Nephron (organoid): ENCODE results near the gene SETBP1.

ENCODE experiments used
- H3K27ac Mint-ChIP-seq, 3 experiments: 2 replicates each; pipeline ENCODE4 v1.8.0; 2020; ENCODE audit warnings: mixed read lengths in 3 of 3, mild to moderate bottlenecking in 2 of 3, moderate library complexity in 1 of 3
- H3K27me3 Mint-ChIP-seq: 2 replicates; pipeline ENCODE4 v1.8.0; 2021; ENCODE audit warnings: low read depth, mild to moderate bottlenecking, moderate library complexity, mixed read lengths
- H3K36me3 Mint-ChIP-seq: 2 replicates; pipeline ENCODE4 v1.8.0; 2020; ENCODE audit warnings: low read depth, mixed read lengths
- H3K4me1 Mint-ChIP-seq: 2 replicates; pipeline ENCODE4 v1.8.0; 2020; ENCODE audit warnings: mixed read lengths
- H3K4me3 Mint-ChIP-seq, 3 experiments: 2 replicates each; pipeline ENCODE4 v1.8.0; 2020; ENCODE audit warnings: mild to moderate bottlenecking in 3 of 3, mixed read lengths in 3 of 3, moderate library complexity in 2 of 3
- H3K9me3 Mint-ChIP-seq: 2 replicates; pipeline ENCODE4 v1.8.0; 2020; ENCODE audit warnings: mixed read lengths
- CTCF ChIP-seq, 3 experiments: fragments of 200-600 bp; sonication (generic); IDR thresholded peaks; one replicate each; pipeline ENCODE4 v1.5.0; 2021; ENCODE audit warnings: antibody characterized with exemption in 3 of 3; ENCODE audit not compliant: unreplicated experiment in 3 of 3

Gene SETBP1

GRCh38 chr18:44945888-44946401 lies 265.3 kb downstream of the SETBP1 start:
- TF ChIP-seq CTCF (IDR thresholded peaks at IDR 0.05; ENCODE audit: unreplicated experiment in 3 of 3): no peak
- no peak overlapping the region for H3K4me3 Mint-ChIP-seq
- H3K27me3 Mint-ChIP-seq: no peaks in the 10 kb centered on the region
- peaks cover 35% of the 10 kb centered on the region for H3K4me1 Mint-ChIP-seq
- H3K36me3 Mint-ChIP-seq: peaks cover 32% of the 10 kb centered on the region
- H3K9me3 Mint-ChIP-seq: peaks cover 2% of the 10 kb centered on the region
- H3K27ac Mint-ChIP-seq: peak overlapping the region in 2 of 3 experiments; percentile 73 to 75

GRCh38 chr18:44946529-44947113 lies 265.9 kb downstream of the SETBP1 start:
- TF ChIP-seq CTCF (IDR thresholded peaks at IDR 0.05; ENCODE audit: unreplicated experiment in 3 of 3): no peak

DNA sequence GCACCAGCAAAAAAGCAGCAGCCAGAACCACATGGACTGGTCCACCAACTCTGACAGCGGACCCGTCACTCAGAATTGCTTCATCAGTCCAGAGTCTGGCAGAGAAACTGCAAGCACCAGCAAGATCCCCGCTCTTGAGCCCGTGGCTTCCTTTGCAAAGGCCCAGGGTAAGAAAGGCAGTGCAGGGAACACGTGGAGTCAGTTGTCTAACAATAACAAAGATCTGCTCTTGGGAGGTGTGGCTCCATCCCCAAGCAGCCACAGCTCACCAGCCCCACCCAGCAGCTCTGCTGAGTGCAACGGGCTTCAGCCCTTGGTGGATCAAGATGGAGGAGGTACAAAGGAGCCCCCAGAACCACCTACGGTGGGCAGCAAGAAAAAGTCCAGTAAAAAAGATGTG lies 269.3 kb downstream of the SETBP1 start:
- peaks cover 33% of the 10 kb centered on the region for H3K4me1 Mint-ChIP-seq
- no peak overlapping the region for H3K4me3 Mint-ChIP-seq
- H3K9me3 Mint-ChIP-seq: no peaks in the 10 kb centered on the region
- H3K27ac Mint-ChIP-seq: no peak overlapping the region
- no peaks in the 10 kb centered on the region for H3K27me3 Mint-ChIP-seq
- TF ChIP-seq CTCF (IDR thresholded peaks at IDR 0.05; ENCODE audit: unreplicated experiment in 3 of 3): no peak
- H3K36me3 Mint-ChIP-seq: peaks cover 63% of the 10 kb centered on the region

More at GRCh38 chr18:44946529-44947113, 265.9 kb downstream of the SETBP1 start:
- Mint-ChIP-seq H3K27ac (peak overlapping the region in 2 of 3 experiments; percentile 73 to 75), H3K9me3 (peaks cover 2% of the 10 kb centered on the region), H3K4me1 (peaks cover 35% of the 10 kb centered on the region), H3K36me3 (peaks cover 34% of the 10 kb centered on the region), H3K4me3 (no peak overlapping the region), H3K27me3 (no peaks in the 10 kb centered on the region)

- Mint-ChIP-seq H3K9me3 (no peaks in the 10 kb centered on the region), H3K4me3 (no peak overlapping the region), H3K27me3 (no peaks in the 10 kb centered on the region), H3K4me1 (peaks cover 26% of the 10 kb centered on the region), H3K27ac (no peak overlapping the region), H3K36me3 (peaks cover 69% of the 10 kb centered on the region)
- no peak for TF ChIP-seq CTCF (IDR thresholded peaks at IDR 0.05; ENCODE audit: unreplicated experiment in 3 of 3)
Observed at GRCh38 chr18:44950685-44951195, 270.1 kb downstream of the SETBP1 start.

- Mint-ChIP-seq H3K4me1 (peaks cover 28% of the 10 kb centered on the region), H3K4me3 (no peak overlapping the region), H3K36me3 (peaks cover 78% of the 10 kb centered on the region), H3K9me3 (no peaks in the 10 kb centered on the region), H3K27ac (no peak overlapping the region), H3K27me3 (no peaks in the 10 kb centered on the region)
- no peak for TF ChIP-seq CTCF (IDR thresholded peaks at IDR 0.05; ENCODE audit: unreplicated experiment in 3 of 3)
Observed at GRCh38 chr18:44951748-44952147, 271.1 kb downstream of the SETBP1 start.

DNA sequence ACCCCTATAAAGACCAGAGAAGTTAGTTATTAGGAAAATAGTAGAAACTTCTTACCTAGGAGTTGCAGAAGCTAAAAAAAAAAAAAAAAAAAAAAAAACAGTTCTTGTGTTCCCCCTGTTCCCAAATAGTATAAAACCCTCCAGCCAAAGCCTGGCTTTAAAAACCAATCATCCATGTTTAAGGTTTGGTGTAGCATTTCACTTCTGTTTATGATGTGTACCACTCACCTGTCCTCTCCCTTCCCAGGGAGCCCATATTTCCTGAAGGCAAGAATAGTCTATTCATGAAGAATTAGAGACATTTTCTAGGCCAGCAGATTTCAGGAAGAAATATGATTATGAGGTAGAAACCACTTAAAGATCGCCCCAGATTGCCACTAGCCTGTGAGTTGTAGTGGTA lies 273.6 kb downstream of the SETBP1 start:
- Mint-ChIP-seq H3K9me3 (no peaks in the 10 kb centered on the region), H3K4me1 (peaks cover 47% of the 10 kb centered on the region), H3K36me3 (peaks cover 92% of the 10 kb centered on the region), H3K4me3 (no peak overlapping the region), H3K27ac (peak overlapping the region in 1 of 3 experiments; percentile 5), H3K27me3 (no peaks in the 10 kb centered on the region)
- TF ChIP-seq CTCF (IDR thresholded peaks at IDR 0.05; ENCODE audit: unreplicated experiment in 3 of 3): no peak
